HepG2 (cell line): ENCODE data around the gene STOM. TPM values are rescaled to one million over a fixed set of nuclear protein-coding genes. Genes with fewer than 3 reads are reported as not detected.
A peak's percentile ranks its signal among the peaks of the same experiment; 100 is the strongest.

ENCODE experiments used
- ATF1 ChIP-seq: IDR thresholded peaks from 2 replicates; pipeline ENCODE4 v1.6.1; 2016; ENCODE audit warnings: mild to moderate bottlenecking, control low read depth
- ATF7-NPFF ChIP-seq: sonication (generic); formaldehyde crosslinking; IDR thresholded peaks from 2 replicates; pipeline ENCODE4 v1.8.1; 2023; ENCODE audit warnings: mild to moderate bottlenecking, low read depth, missing genetic modification reagents, moderate library complexity
- BRCA1 ChIP-seq: sonication (generic); formaldehyde crosslinking; IDR thresholded peaks from 2 replicates; pipeline ENCODE4 v1.4.0; 2020; ENCODE audit warnings: missing genetic modification reagents
- DPF2 ChIP-seq: sonication (generic); formaldehyde crosslinking; IDR thresholded peaks from 2 replicates; pipeline ENCODE4 v1.4.0; 2020; ENCODE audit warnings: mild to moderate bottlenecking, low read depth, missing genetic modification reagents, borderline replicate concordance
- ETV5 ChIP-seq: IDR thresholded peaks from 2 replicates; pipeline ENCODE4 v1.6.1; 2018; ENCODE audit warnings: missing biosample characterization, missing genetic modification reagents, inconsistent platforms, borderline replicate concordance
- HNRNPH1 ChIP-seq: fragments of 200-400 bp; formaldehyde crosslinking; optimal IDR thresholded peaks from 2 replicates; pipeline ENCODE3; 2017; ENCODE audit warnings: mild to moderate bottlenecking, low read depth, low read length
- HNRNPUL1 ChIP-seq: fragments of 200-400 bp; formaldehyde crosslinking; IDR thresholded peaks from 2 replicates; pipeline ENCODE4 v1.6.1; 2017; ENCODE audit warnings: low read depth, mild to moderate bottlenecking, low read length, moderate library complexity
- MIER2 ChIP-seq: IDR thresholded peaks from 2 replicates; pipeline ENCODE4 v1.6.1; 2016; ENCODE audit warnings: missing biosample characterization, missing genetic modification reagents
- MXD3 ChIP-seq: IDR thresholded peaks from 2 replicates; pipeline ENCODE4 v1.6.1; 2016; ENCODE audit warnings: mild to moderate bottlenecking, missing biosample characterization, missing genetic modification reagents
- MZF1 ChIP-seq: sonication (generic); formaldehyde crosslinking; IDR thresholded peaks from 2 replicates; pipeline ENCODE4 v1.8.1; 2023; ENCODE audit warnings: mild to moderate bottlenecking, missing genetic modification reagents, borderline replicate concordance
- NR2F1 ChIP-seq, 2 experiments: fragments of 450-650 bp in 1 of 2; formaldehyde crosslinking in 1 of 2; IDR thresholded peaks; 2 replicates each; pipeline versions ENCODE4 v1.5.0 to v1.6.1; 2016 to 2020; ENCODE audit warnings: mild to moderate bottlenecking in 1 of 2, missing compliant biosample characterization in 1 of 2, missing genetic modification reagents in 1 of 2, moderate library complexity in 1 of 2
- PBX2 ChIP-seq: IDR thresholded peaks from 2 replicates; pipeline ENCODE4 v1.6.1; 2016; ENCODE audit warnings: control low read depth
- PRPF4 ChIP-seq: fragments of 200-400 bp; formaldehyde crosslinking; IDR thresholded peaks from 2 replicates; pipeline ENCODE4 v1.6.1; 2016; ENCODE audit warnings: low read length, low read depth; ENCODE audit not compliant: poor library complexity, severe bottlenecking
- RCOR2 ChIP-seq: IDR thresholded peaks from 2 replicates; pipeline ENCODE4 v1.6.1; 2016; ENCODE audit warnings: missing biosample characterization, missing genetic modification reagents
- SYNCRIP ChIP-seq: fragments of 200-400 bp; formaldehyde crosslinking; IDR thresholded peaks from 2 replicates; pipeline ENCODE4 v1.6.1; 2018; ENCODE audit warnings: mild to moderate bottlenecking, low read depth, low read length; ENCODE audit not compliant: insufficient read depth
- TARDBP ChIP-seq: sonication (generic); formaldehyde crosslinking; IDR thresholded peaks from 2 replicates; pipeline ENCODE4 v1.8.0; 2022; ENCODE audit warnings: mild to moderate bottlenecking, missing genetic modification reagents
- TCF12 ChIP-seq, 2 experiments: fragments of 450-650 bp in 1 of 2; sonication (generic) in 1 of 2; formaldehyde crosslinking in 1 of 2; IDR thresholded peaks; 2 replicates each; pipeline versions ENCODE4 v1.6.1 to v1.8.0; 2017 to 2022; ENCODE audit warnings: antibody characterized with exemption in 1 of 2, mild to moderate bottlenecking in 1 of 2, missing genetic modification reagents in 1 of 2, moderate library complexity in 1 of 2
- ZBTB21 ChIP-seq: sonication (generic); formaldehyde crosslinking; IDR thresholded peaks from 2 replicates; pipeline ENCODE4 v1.4.0; 2020; ENCODE audit warnings: missing genetic modification reagents
- ZFP41 ChIP-seq: sonication (generic); formaldehyde crosslinking; IDR thresholded peaks from 2 replicates; pipeline ENCODE4 v1.4.0; 2020; ENCODE audit warnings: mild to moderate bottlenecking, missing genetic modification reagents, borderline replicate concordance
- ZNF44 ChIP-seq: sonication (generic); formaldehyde crosslinking; IDR thresholded peaks from 2 replicates; pipeline ENCODE4 v1.5.1; 2020; ENCODE audit warnings: mild to moderate bottlenecking, missing genetic modification reagents
- ZNF501 ChIP-seq: sonication (generic); formaldehyde crosslinking; IDR thresholded peaks from 2 replicates; pipeline ENCODE4 v1.5.1; 2020; ENCODE audit warnings: mild to moderate bottlenecking, moderate library complexity, missing genetic modification reagents
- ZNF614 ChIP-seq: IDR thresholded peaks from 2 replicates; pipeline ENCODE4 v1.6.1; 2018; ENCODE audit warnings: missing biosample characterization, missing genetic modification reagents, inconsistent platforms, borderline replicate concordance
- polyA plus RNA-seq, 8 experiments: library from polyadenylated mRNA; depleted of rRNA in 3 of 8; stranded (reverse) in 7 of 8; unstranded in 1 of 8; fragments of >200 nt; fragmentation: Illumina TruSeq in 4 of 8; extraction: Trizol in 4 of 8; gene quantifications; 2 replicates each; pipeline versions ENCODE4 v1.2.1 to v1.2.3, GENCODE V29; 2011 to 2016; ENCODE audit warnings: low read depth in 4 of 8, missing spikeins in 1 of 8, mixed read lengths in 1 of 8; ENCODE audit not compliant: insufficient read depth in 1 of 8
- total RNA-seq, 5 experiments: library from RNA; depleted of rRNA; stranded (reverse); fragments of >200 nt; fragmentation: Illumina TruSeq; extraction: Trizol; gene quantifications; 2 replicates each; pipeline ENCODE4 v1.2.3, GENCODE V29; 2016; ENCODE audit warnings: low read depth in 1 of 5
- TF ChIP-seq, protein P1 (sequence below): sonication (generic); formaldehyde crosslinking; IDR thresholded peaks from 2 replicates; pipeline ENCODE4; 2020; ENCODE audit warnings: missing genetic modification reagents, mild to moderate bottlenecking, borderline replicate concordance
- TF ChIP-seq, protein P2 (sequence below): sonication (generic); formaldehyde crosslinking; IDR thresholded peaks from 2 replicates; pipeline ENCODE4 v1.8.1; 2023; ENCODE audit warnings: mild to moderate bottlenecking, inconsistent platforms, moderate library complexity, missing genetic modification reagents, borderline replicate concordance

Gene STOM
- total and polyA plus RNA-seq, 2 of the 13 experiments (the other 11 are each of a cell fraction or from before 2014, with no cell fraction given): 43.6 to 165 TPM

- TF ChIP-seq, protein P1, sequence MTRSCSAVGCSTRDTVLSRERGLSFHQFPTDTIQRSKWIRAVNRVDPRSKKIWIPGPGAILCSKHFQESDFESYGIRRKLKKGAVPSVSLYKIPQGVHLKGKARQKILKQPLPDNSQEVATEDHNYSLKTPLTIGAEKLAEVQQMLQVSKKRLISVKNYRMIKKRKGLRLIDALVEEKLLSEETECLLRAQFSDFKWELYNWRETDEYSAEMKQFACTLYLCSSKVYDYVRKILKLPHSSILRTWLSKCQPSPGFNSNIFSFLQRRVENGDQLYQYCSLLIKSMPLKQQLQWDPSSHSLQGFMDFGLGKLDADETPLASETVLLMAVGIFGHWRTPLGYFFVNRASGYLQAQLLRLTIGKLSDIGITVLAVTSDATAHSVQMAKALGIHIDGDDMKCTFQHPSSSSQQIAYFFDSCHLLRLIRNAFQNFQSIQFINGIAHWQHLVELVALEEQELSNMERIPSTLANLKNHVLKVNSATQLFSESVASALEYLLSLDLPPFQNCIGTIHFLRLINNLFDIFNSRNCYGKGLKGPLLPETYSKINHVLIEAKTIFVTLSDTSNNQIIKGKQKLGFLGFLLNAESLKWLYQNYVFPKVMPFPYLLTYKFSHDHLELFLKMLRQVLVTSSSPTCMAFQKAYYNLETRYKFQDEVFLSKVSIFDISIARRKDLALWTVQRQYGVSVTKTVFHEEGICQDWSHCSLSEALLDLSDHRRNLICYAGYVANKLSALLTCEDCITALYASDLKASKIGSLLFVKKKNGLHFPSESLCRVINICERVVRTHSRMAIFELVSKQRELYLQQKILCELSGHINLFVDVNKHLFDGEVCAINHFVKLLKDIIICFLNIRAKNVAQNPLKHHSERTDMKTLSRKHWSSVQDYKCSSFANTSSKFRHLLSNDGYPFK (CRISPR knock-in tag): no peak
- TF ChIP-seq ZNF614 (CRISPR knock-in tag) (0 out of 2 replicates have a peak, but pooled peaks have one; percentile 17), PRPF4 (no peak), ATF1 (CRISPR knock-in tag) (no peak), MIER2 (CRISPR knock-in tag) (no peak), ZFP41 (CRISPR knock-in tag) (no peak), SYNCRIP (no peak), MXD3 (CRISPR knock-in tag) (no peak), MZF1 (CRISPR knock-in tag) (no peak), ZNF501 (no peak), TCF12 (IDR thresholded peaks at IDR 0.05) (no peak), TCF12 (CRISPR knock-in tag; IDR thresholded peaks at IDR 0.05) (no peak), HNRNPUL1 (no peak), ATF7-NPFF (CRISPR knock-in tag) (no peak), TARDBP (CRISPR knock-in tag) (peak; percentile 77; the same call in 1 of the 2 replicates), PBX2 (CRISPR knock-in tag) (no peak), RCOR2 (peak; percentile 98), ZNF44 (CRISPR knock-in tag) (no peak), HNRNPH1 (no peak), DPF2 (CRISPR knock-in tag) (no peak), ZBTB21 (CRISPR knock-in tag) (no peak), BRCA1 (no peak), NR2F1 (CRISPR knock-in tag; IDR thresholded peaks at IDR 0.05) (0 out of 4 replicates have a peak, but pooled peaks of 1 of the 2 experiments have one; percentile 11), ETV5 (no peak; the same call in 1 of the 2 replicates)
- TF ChIP-seq, protein P2, sequence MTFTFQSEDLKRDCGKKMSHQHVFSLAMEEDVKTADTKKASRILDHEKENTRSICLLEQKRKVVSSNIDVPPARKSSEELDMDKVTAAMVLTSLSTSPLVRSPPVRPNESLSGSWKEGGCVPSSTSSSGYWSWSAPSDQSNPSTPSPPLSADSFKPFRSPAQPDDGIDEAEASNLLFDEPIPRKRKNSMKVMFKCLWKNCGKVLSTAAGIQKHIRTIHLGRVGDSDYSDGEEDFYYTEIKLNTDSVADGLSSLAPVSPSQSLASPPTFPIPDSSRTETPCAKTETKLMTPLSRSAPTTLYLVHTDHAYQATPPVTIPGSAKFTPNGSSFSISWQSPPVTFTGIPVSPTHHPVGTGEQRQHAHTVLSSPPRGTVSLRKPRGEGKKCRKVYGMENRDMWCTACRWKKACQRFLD (CRISPR knock-in tag): no peak
Measured at GRCh38 chr9:121294866-121295661, 75.0 kb downstream of the STOM start (continued).
